A673 (cell line): Measurements from ENCODE around the gene LCP2. TPM values are rescaled to one million over a fixed set of nuclear protein-coding genes. Genes with fewer than 3 reads are reported as not detected.

Experiments
- BruUV-seq: library from RNA; stranded (reverse); fragments of 400-500 nt; replicated peaks from 2 replicates; lab custom pipeline; 2021; lab: Mats Ljungman, UMichigan
- CTCF ChIA-PET: fragments of 300-600 bp; sonication (Branson Sonifier 250); formaldehyde crosslinking; loops from one replicate; lab custom pipeline; 2022; ENCODE audit warnings: antibody characterized with exemption; lab: Charles Lee
- POLR2A ChIA-PET: fragments of 300-600 bp; sonication (Branson Sonifier 250); formaldehyde crosslinking; loops from one replicate; lab custom pipeline; 2022; ENCODE audit warnings: antibody characterized with exemption; ENCODE audit not compliant: low non-redundant PET; lab: Charles Lee
- DNase-seq: peaks from one replicate; pipeline ENCODE4 v3.0.0-alpha.2; 2015; ENCODE audit warnings: low spot score
- H3K27ac ChIP-seq: fragments of 200-600 bp; sonication (generic); 2 replicates; pipeline ENCODE4 v1.5.1; 2016; ENCODE audit warnings: mixed run types, low read depth, mild to moderate bottlenecking, mixed read lengths, antibody characterized with exemption, low read length; ENCODE audit not compliant: poor library complexity, severe bottlenecking
- H3K27me3 ChIP-seq: fragments of 200-600 bp; sonication (generic); replicated peaks from 2 replicates; pipeline ENCODE4 v1.6.1; 2017; ENCODE audit warnings: mixed run types, low read depth, mild to moderate bottlenecking, mixed read lengths, antibody characterized with exemption, low read length; ENCODE audit not compliant: insufficient read depth, poor library complexity
- H3K36me3 ChIP-seq: fragments of 200-600 bp; sonication (generic); 2 replicates; pipeline ENCODE4 v1.6.1; 2016; ENCODE audit warnings: mixed run types, mild to moderate bottlenecking, mixed read lengths, antibody characterized with exemption, low read length; ENCODE audit not compliant: insufficient read depth, poor library complexity, severe bottlenecking
- H3K4me1 ChIP-seq: fragments of 200-600 bp; sonication (generic); 2 replicates; pipeline ENCODE4 v1.6.1; 2017; ENCODE audit warnings: mixed run types, mild to moderate bottlenecking, mixed read lengths, antibody characterized with exemption, low read length; ENCODE audit not compliant: insufficient read depth, poor library complexity, severe bottlenecking
- H3K4me3 ChIP-seq: fragments of 200-600 bp; sonication (generic); 2 replicates; pipeline ENCODE4 v1.5.1; 2016; ENCODE audit warnings: low read depth, mixed run types, mild to moderate bottlenecking, mixed read lengths, low read length; ENCODE audit not compliant: poor library complexity, severe bottlenecking
- H3K9me3 ChIP-seq: fragments of 200-600 bp; sonication (generic); 2 replicates; pipeline ENCODE4 v1.6.1; 2016; ENCODE audit warnings: mixed run types, low read depth, mild to moderate bottlenecking, mixed read lengths, antibody characterized with exemption, low read length; ENCODE audit not compliant: poor library complexity, severe bottlenecking
- CTCF ChIP-seq: fragments of 300-800, 200-600 bp; sonication (generic); conservative IDR thresholded peaks from 2 replicates; pipeline ENCODE4 v1.5.1; 2017; ENCODE audit warnings: low read depth, mild to moderate bottlenecking, antibody characterized with exemption, low read length, moderate library complexity, mixed read lengths
- EZH2 ChIP-seq: fragments of 200-600 bp; sonication (generic); IDR thresholded peaks from 2 replicates; pipeline ENCODE4 v1.6.1; 2017; ENCODE audit warnings: borderline replicate concordance, low read depth, mild to moderate bottlenecking, mixed read lengths, antibody characterized with exemption, low read length; ENCODE audit not compliant: poor library complexity, severe bottlenecking
- intact Hi-C: fragments of 100-400 bp; cut with micrococcal nuclease; formaldehyde crosslinking; loops from one replicate; pipeline ENCODE4 v1.10.0; 2022; ENCODE audit not compliant: unreplicated experiment
- total RNA-seq: library from RNA; stranded (reverse); gene quantifications from 2 replicates; pipeline ENCODE4 v1.2.3, GENCODE V29; 2021

Gene LCP2
- total RNA-seq, 1 experiment from 2014 or later: not detected

GRCh38 chr5:170301981-170302652, 4.5 kb upstream of the LCP2 start:
- no TSS peak for BruUV-seq
- no peak for DNase-seq
- no peaks in the 10 kb centered on the region for H3K4me1 ChIP-seq
- POLR2A ChIA-PET: no interaction called here
- H3K4me3 ChIP-seq: no peak overlapping the region
- CTCF ChIA-PET: no interaction called here
- no peaks in the 10 kb centered on the region for H3K9me3 ChIP-seq
- no peak overlapping the region for H3K27ac ChIP-seq
- TF ChIP-seq CTCF: no peak
- no peak for TF ChIP-seq EZH2
- H3K27me3 ChIP-seq: no peaks in the 10 kb centered on the region
- H3K36me3 ChIP-seq: no peaks in the 10 kb centered on the region
- intact Hi-C loops: no loop called here

- POLR2A ChIA-PET: interaction anchor here (0.7 kb wide), 1 partner anchor 132 kb away, joined by 3 read pairs; no protein-coding TSS in a partner anchor
- H3K9me3 ChIP-seq: no peaks in the 10 kb centered on the region
- intact Hi-C loops: no loop called here
- H3K27me3 ChIP-seq: no peaks in the 10 kb centered on the region
- no peak for DNase-seq
- no peaks in the 10 kb centered on the region for H3K36me3 ChIP-seq
- CTCF ChIA-PET: no interaction called here
- H3K4me3 ChIP-seq: no peak overlapping the region
- no peaks in the 10 kb centered on the region for H3K4me1 ChIP-seq
- TF ChIP-seq CTCF (no peak), EZH2 (no peak)
- BruUV-seq: no TSS peak
- no peak overlapping the region for H3K27ac ChIP-seq
These were observed 3.6 kb upstream of the LCP2 start for GRCh38 chr5:170301149-170301548.

GRCh38 chr5:170300361-170301013, 2.9 kb upstream of the LCP2 start:
- POLR2A ChIA-PET: no interaction called here
- intact Hi-C loops: no loop called here
- no peak overlapping the region for H3K4me3 ChIP-seq
- no peak overlapping the region for H3K27ac ChIP-seq
- TF ChIP-seq CTCF (no peak), EZH2 (no peak)
- BruUV-seq: no TSS peak
- no peaks in the 10 kb centered on the region for H3K4me1 ChIP-seq
- DNase-seq: no peak
- no peaks in the 10 kb centered on the region for H3K9me3 ChIP-seq
- H3K27me3 ChIP-seq: no peaks in the 10 kb centered on the region
- H3K36me3 ChIP-seq: no peaks in the 10 kb centered on the region
- CTCF ChIA-PET: no interaction called here
